IMR-90 (cell line): ENCODE results near the gene CTCF. TPM values are rescaled to one million over a fixed set of nuclear protein-coding genes. Genes with fewer than 3 reads are reported as not detected.

Experiments used
- ATAC-seq: fragments of 200-7000 bp; cut with Tn5 transposase; 2 replicates; pipeline ENCODE4 v1.9.1; 2020; ENCODE audit warnings: low read depth, mild to moderate bottlenecking, moderate library complexity
- BruUV-seq: library from RNA; stranded (reverse); fragments of 400-500 nt; replicated peaks from 2 replicates; lab custom pipeline; 2021; lab: Mats Ljungman, UMichigan
- CTCF ChIA-PET: fragments of 300-600 bp; formaldehyde crosslinking; extraction: SDS; loops from one replicate; lab custom pipeline; 2021; ENCODE audit warnings: antibody characterized with exemption; lab: Yijun Ruan, JAX
- POLR2A ChIA-PET: fragments of 300-600 bp; sonication (Branson Sonifier 250); formaldehyde crosslinking; loops from one replicate; lab custom pipeline; 2022; ENCODE audit warnings: antibody characterized with exemption; ENCODE audit not compliant: unreplicated experiment; lab: Charles Lee
- DNase-seq: peaks from one replicate; pipeline ENCODE4 v3.0.0; 2013
- H2AFZ ChIP-seq: replicated peaks from 2 replicates; pipeline ENCODE3; 2013; ENCODE audit warnings: low read length, mild to moderate bottlenecking; ENCODE audit not compliant: poor library complexity
- H2AK5ac ChIP-seq: 2 replicates; pipeline ENCODE4 v1.6.1; 2013; ENCODE audit warnings: low read depth, low read length, inconsistent platforms
- H2AK9ac ChIP-seq: replicated peaks from 2 replicates; pipeline ENCODE3; 2013; ENCODE audit warnings: mild to moderate bottlenecking, low read depth, low read length, moderate library complexity; ENCODE audit not compliant: poor library complexity
- H2BK120ac ChIP-seq: 2 replicates; pipeline ENCODE4 v1.6.1; 2013; ENCODE audit warnings: low read depth, low read length, inconsistent platforms
- H2BK15ac ChIP-seq: 3 replicates; pipeline ENCODE4 v1.6.1; 2013; ENCODE audit warnings: low read depth, low read length, inconsistent platforms
- H2BK20ac ChIP-seq: 2 replicates; pipeline ENCODE4 v1.6.1; 2013; ENCODE audit warnings: low read depth, mild to moderate bottlenecking, inconsistent platforms, low read length, moderate library complexity
- H2BK5ac ChIP-seq: 2 replicates; pipeline ENCODE4 v1.6.1; 2013; ENCODE audit warnings: mild to moderate bottlenecking, low read depth, low read length, inconsistent platforms; ENCODE audit not compliant: poor library complexity, severe bottlenecking
- H3K14ac ChIP-seq: replicated peaks from 2 replicates; pipeline ENCODE4 v1.6.1; 2013; ENCODE audit warnings: low read depth, low read length, inconsistent platforms
- H3K18ac ChIP-seq: 2 replicates; pipeline ENCODE4 v1.6.1; 2013; ENCODE audit warnings: low read depth, low read length, control low read depth
- H3K23ac ChIP-seq: 2 replicates; pipeline ENCODE4 v1.6.1; 2013; ENCODE audit warnings: low read depth, low read length, inconsistent platforms
- H3K27ac ChIP-seq: 2 replicates; pipeline ENCODE4 v1.5.1; 2013; ENCODE audit warnings: mild to moderate bottlenecking, control low read depth, low read length; ENCODE audit not compliant: insufficient read depth
- H3K27me3 ChIP-seq: 2 replicates; pipeline ENCODE4 v1.6.1; 2013; ENCODE audit warnings: low read length; ENCODE audit not compliant: control insufficient read depth, insufficient read depth
- H3K36me3 ChIP-seq: 2 replicates; pipeline ENCODE4 v1.6.1; 2013; ENCODE audit warnings: low read length, mixed read lengths; ENCODE audit not compliant: control insufficient read depth, insufficient read depth
- H3K4ac ChIP-seq: 2 replicates; pipeline ENCODE4 v1.6.1; 2013; ENCODE audit warnings: low read depth, low read length, inconsistent platforms
- H3K4me1 ChIP-seq: 2 replicates; pipeline ENCODE4 v1.6.1; 2013; ENCODE audit warnings: low read length, mixed read lengths; ENCODE audit not compliant: control insufficient read depth, insufficient read depth
- H3K4me2 ChIP-seq: 2 replicates; pipeline ENCODE4 v1.6.1; 2013; ENCODE audit warnings: low read depth, mild to moderate bottlenecking, control low read depth, low read length, moderate library complexity
- H3K4me3 ChIP-seq: 2 replicates; pipeline ENCODE4 v1.5.1; 2013; ENCODE audit warnings: low read depth, mild to moderate bottlenecking, control low read depth, low read length, moderate library complexity; ENCODE audit not compliant: insufficient read depth
- H3K56ac ChIP-seq: 2 replicates; pipeline ENCODE4 v1.6.1; 2013; ENCODE audit warnings: low read length, inconsistent platforms; ENCODE audit not compliant: insufficient read depth; ENCODE audit errors: extremely low read depth
- H3K79me1 ChIP-seq, 2 experiments: 2 replicates each; pipeline ENCODE4 v1.6.1; 2013; ENCODE audit warnings: low read length in 2 of 2, inconsistent platforms in 1 of 2, low read depth in 1 of 2
- H3K9ac ChIP-seq: 2 replicates; pipeline ENCODE4 v1.6.1; 2013; ENCODE audit warnings: low read depth, low read length, control low read depth
- H3K9me1 ChIP-seq: 2 replicates; pipeline ENCODE4 v1.6.1; 2013; ENCODE audit warnings: low read length, inconsistent platforms; ENCODE audit not compliant: insufficient read depth
- H3K9me3 ChIP-seq: 2 replicates; pipeline ENCODE4 v1.6.1; 2013; ENCODE audit warnings: low read length; ENCODE audit not compliant: control insufficient read depth, insufficient read depth
- H4K20me1 ChIP-seq: 2 replicates; pipeline ENCODE4 v1.6.1; 2013; ENCODE audit warnings: low read length, inconsistent platforms; ENCODE audit not compliant: insufficient read depth
- H4K5ac ChIP-seq: 2 replicates; pipeline ENCODE4 v1.6.1; 2013; ENCODE audit warnings: mild to moderate bottlenecking, low read depth, low read length, control low read depth
- H4K8ac ChIP-seq, 2 experiments: 2 replicates each; pipeline ENCODE4 v1.6.1; 2013; ENCODE audit warnings: low read depth in 2 of 2, low read length in 2 of 2, control low read depth in 1 of 2, inconsistent platforms in 1 of 2
- H4K91ac ChIP-seq: 2 replicates; pipeline ENCODE4 v1.6.1; 2013; ENCODE audit warnings: low read depth, low read length, inconsistent platforms; ENCODE audit not compliant: insufficient read depth
- BHLHE40 ChIP-seq: fragments of 150-350 bp; IDR thresholded peaks from 2 replicates; pipeline ENCODE4 v1.6.1; 2016; ENCODE audit warnings: mild to moderate bottlenecking, low read depth, low read length
- MXI1 ChIP-seq: IDR thresholded peaks from 2 replicates; pipeline ENCODE4 v1.6.1; 2012; ENCODE audit warnings: low read depth, mild to moderate bottlenecking, low read length, moderate library complexity, borderline replicate concordance
- POLR2A ChIP-seq: IDR thresholded peaks from 2 replicates; pipeline ENCODE4 v1.6.1; 2012; ENCODE audit warnings: mild to moderate bottlenecking, low read depth, low read length
- SMC3 ChIP-seq: fragments of 150-350 bp; IDR thresholded peaks from 2 replicates; pipeline ENCODE4 v1.6.1; 2016; ENCODE audit warnings: low read depth, mild to moderate bottlenecking, antibody characterized with exemption, low read length, moderate library complexity
- WGBS, 2 experiments: methylation state at CpG; one replicate each; pipeline versions ENCODE4 v1.1.5 to v1.1.7; 2013; ENCODE audit warnings: missing lambda C conversion rate in 2 of 2; ENCODE audit not compliant: insufficient read length in 1 of 2; ENCODE audit errors: extremely low coverage in 2 of 2; 5-methylcytosine and 5-hydroxymethylcytosine counted together
- dilution Hi-C: fragments of 300-500 bp; cut with HindIII; formaldehyde crosslinking; loops from one replicate; pipeline ENCODE4 v1.14.3; 2018; ENCODE audit warnings: low sequenced_read_pairs; ENCODE audit not compliant: unreplicated experiment
- in situ Hi-C: fragments of 300-500 bp; cut with MboI; formaldehyde crosslinking; loops from 3 replicates; pipeline ENCODE4 v1.14.3; 2019; ENCODE audit warnings: low sequenced_read_pairs, inconsistent platforms, mixed read lengths
- intact Hi-C: fragments of 100-400 bp; cut with micrococcal nuclease; formaldehyde crosslinking; loops from 2 replicates; pipeline ENCODE4 v1.10.0; 2022
- polyA plus RNA-seq, 3 experiments: library from polyadenylated mRNA; depleted of rRNA; stranded (reverse); fragments of >200 nt; gene quantifications; 2 replicates each; pipeline ENCODE4 v1.2.3, GENCODE V29; 2012; ENCODE audit warnings: low replicate concordance in 1 of 3
- total RNA-seq: library from RNA; depleted of rRNA; stranded (reverse); fragments of >200 nt; gene quantifications from 2 replicates; pipeline ENCODE4 v1.2.3, GENCODE V29; 2012
- TF ChIP-seq, protein P1 (sequence below): conservative IDR thresholded peaks from 2 replicates; pipeline ENCODE4 v1.5.1; 2012; ENCODE audit warnings: mild to moderate bottlenecking, low read depth, low read length, improper control_type of control experiment

The CTCF gene
- total and polyA plus RNA-seq, 2 of the 4 experiments (the other 2 are of a cell fraction): 16.1 to 22.8 TPM

DNA sequence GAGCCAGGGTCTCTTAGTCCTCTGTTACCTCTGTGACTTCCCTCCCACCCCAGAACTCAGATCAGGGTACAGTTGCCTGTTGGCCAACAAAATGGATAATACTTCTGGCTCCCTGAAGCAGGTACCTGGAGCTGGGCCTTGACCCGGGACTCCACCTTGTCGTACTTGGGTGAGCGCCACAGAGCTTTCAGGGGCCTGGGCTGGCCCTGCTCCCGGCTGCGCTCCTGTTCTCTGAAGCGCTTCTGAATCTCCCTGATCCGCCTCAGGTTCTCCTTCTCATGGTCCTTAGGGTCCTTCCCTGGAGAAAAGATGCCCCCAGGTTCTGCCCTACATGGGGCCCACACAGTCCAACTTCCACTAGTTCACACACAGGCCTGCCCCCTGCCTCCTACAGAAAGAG lies 102.5 kb downstream of the CTCF start:
- TF ChIP-seq, protein P1, sequence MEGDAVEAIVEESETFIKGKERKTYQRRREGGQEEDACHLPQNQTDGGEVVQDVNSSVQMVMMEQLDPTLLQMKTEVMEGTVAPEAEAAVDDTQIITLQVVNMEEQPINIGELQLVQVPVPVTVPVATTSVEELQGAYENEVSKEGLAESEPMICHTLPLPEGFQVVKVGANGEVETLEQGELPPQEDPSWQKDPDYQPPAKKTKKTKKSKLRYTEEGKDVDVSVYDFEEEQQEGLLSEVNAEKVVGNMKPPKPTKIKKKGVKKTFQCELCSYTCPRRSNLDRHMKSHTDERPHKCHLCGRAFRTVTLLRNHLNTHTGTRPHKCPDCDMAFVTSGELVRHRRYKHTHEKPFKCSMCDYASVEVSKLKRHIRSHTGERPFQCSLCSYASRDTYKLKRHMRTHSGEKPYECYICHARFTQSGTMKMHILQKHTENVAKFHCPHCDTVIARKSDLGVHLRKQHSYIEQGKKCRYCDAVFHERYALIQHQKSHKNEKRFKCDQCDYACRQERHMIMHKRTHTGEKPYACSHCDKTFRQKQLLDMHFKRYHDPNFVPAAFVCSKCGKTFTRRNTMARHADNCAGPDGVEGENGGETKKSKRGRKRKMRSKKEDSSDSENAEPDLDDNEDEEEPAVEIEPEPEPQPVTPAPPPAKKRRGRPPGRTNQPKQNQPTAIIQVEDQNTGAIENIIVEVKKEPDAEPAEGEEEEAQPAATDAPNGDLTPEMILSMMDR: no peak
- TF ChIP-seq MXI1 (no peak), POLR2A (no peak), SMC3 (no peak), BHLHE40 (no peak)
- Histone ChIP-seq H4K91ac (no peak overlapping the region), H2BK120ac (no peak overlapping the region), H2AFZ (no peak overlapping the region), H2AK9ac (no peak overlapping the region), H3K18ac (no peak overlapping the region), H3K4me3 (no peak overlapping the region), H3K4me2 (no peak overlapping the region), H3K4ac (no peak overlapping the region), H3K9ac (no peak overlapping the region), H4K5ac (no peak overlapping the region), H3K36me3 (peaks cover 2% of the 10 kb centered on the region; the same call in 1 of the 2 replicates), H3K27me3 (no peaks in the 10 kb centered on the region), H2BK20ac (no peak overlapping the region), H2BK5ac (no peak overlapping the region), H3K9me1 (no peaks in the 10 kb centered on the region), H2BK15ac (no peak overlapping the region), H3K23ac (no peak overlapping the region), H4K8ac (no peak overlapping the region), H3K4me1 (peaks cover 12% of the 10 kb centered on the region), H3K79me1 (peaks cover 4 to 14% of the 10 kb centered on the region in 2 experiments; a peak in 3 of 4 replicates), H3K27ac (no peak overlapping the region), H4K20me1 (peaks cover 2% of the 10 kb centered on the region), H2AK5ac (no peak overlapping the region), H3K14ac (no peak overlapping the region), H3K56ac (no peak overlapping the region), H3K9me3 (no peaks in the 10 kb centered on the region)
- CTCF ChIA-PET: interaction anchor here (1.5 kb wide), 1 partner anchor 144 kb away, joined by 9 read pairs; no protein-coding TSS in a partner anchor
- 92% methylated on average over 3 of the region's 7 CpGs; no CpG with 5 or more reads in 1 of the 2 experiments for WGBS, 2 experiments
- DNase-seq (no peak), ATAC-seq (no peak)
- intact Hi-C loops (no loop called here), in situ Hi-C loops (loop anchor here (10.0 kb wide), 1 partner anchor 140 kb away; the partner anchor contains the start of gene RIPOR1), dilution Hi-C loops (no loop called here)
- POLR2A ChIA-PET: no interaction called here
- BruUV-seq: no TSS peak
